GM19467 (cell line): ENCODE data around the gene KCNMB1.
"Not testable (repeated sequence)": the region's sequence is repeated elsewhere in the genome, so short reads cannot be mapped to it uniquely, and the experiment has no call there.

Source experiments
- ATAC-seq: cut with Tn5 transposase; IDR thresholded peaks from one replicate; pipeline ENCODE4 v1.9.1; 2021; ENCODE audit warnings: mild to moderate bottlenecking, moderate library complexity; ENCODE audit not compliant: unreplicated experiment

The KCNMB1 gene

DNA sequence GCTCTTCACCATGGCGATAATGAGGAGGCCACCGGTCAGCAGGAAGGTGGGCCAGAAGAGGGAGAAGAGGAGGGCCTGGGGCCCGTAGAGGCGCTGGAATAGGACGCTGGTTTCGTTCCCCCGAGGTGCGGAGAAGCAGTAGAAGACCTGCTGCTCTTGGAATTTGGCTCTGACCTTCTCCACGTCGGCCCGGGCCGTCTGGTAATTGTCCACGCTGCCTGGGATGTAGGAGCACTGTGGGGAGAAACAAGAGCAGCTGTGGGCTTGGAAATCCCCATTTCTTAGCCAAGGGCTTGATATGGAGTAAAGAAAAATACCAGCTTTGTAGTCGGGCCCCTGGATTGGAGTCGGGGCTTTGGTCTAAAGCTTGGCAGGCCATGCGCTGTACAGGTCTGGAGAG lies 10.4 kb downstream of the KCNMB1 start:
- no peak for ATAC-seq

DNA sequence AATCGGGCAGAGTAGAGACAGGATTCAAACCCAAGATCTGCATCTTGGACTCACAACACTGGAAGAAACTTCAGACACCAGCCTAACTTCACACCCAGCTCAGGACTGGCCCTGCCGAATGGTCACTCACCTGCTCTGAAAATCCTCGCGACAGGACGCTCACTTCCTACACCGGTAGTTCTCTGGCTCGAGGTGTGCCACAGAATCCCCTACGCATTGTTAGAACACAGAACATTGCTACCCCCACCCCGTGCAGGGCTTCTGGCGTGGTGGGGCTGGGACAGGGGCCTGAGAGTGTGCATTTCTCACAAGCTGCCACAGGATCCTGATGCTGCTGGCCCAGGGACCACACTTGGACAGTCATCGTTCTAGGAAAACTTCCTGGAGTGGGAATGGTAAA lies 12.1 kb downstream of the KCNMB1 start:
- ATAC-seq, result no peak

DNA sequence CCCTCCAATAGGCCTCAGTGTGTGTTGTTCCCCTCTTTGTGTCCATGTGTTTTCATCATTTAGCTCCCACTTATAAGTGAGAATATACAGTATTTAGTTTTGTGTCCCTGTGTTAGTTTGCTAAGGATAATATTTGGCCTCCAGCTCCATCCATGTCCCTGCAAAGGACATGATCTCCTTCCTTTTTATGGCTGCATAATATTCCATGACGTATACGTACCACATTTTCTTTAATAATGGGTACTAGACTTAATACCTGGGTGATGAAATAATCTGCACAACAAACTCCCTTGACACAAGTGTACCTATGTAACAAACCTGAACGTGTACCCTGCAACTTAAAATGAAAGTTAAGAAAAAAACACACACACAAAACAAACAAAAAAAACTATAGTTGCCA lies 12.6 kb downstream of the KCNMB1 start:
- not testable (repeated sequence) for ATAC-seq

DNA sequence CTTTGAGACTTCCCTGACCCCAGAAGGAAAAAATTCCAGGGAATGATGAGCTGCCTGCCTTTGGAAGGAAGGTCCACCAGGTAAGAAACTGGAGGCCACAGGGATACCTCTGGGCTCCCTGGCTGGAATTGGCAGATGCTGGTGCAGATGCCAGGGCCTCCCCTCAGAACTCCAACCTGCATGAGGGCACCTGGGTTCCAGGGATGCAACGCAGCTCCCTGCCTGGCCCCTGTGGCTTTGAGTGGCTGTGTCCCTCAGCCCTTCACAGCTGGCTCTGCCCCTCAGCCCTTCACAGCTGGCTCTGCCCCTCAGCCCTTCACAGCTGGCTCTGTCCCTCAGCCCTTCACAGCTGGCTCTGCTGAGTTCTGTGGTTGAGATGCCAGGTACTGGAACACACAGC lies 13.9 kb downstream of the KCNMB1 start:
- ATAC-seq, result no peak

DNA sequence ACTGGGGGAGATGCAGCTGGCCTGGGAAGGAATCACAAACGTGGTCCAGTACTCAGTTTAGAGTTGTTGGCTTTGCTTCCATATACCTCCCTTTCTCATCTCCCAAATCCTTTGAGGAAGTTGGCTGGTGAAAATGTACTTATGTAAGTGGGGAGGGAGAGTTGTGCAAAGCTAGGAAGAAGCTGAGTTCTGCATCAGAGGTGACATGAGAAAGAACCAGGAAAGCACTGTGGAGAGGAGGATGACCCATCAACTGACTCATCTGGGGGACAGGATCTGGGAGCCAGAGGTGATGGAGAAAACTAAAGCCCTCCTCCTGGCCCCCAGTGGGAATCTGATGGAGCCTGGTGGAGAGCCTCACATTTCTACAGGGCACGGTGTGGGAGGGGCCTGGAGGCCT lies 16.2 kb downstream of the KCNMB1 start:
- no peak for ATAC-seq

DNA sequence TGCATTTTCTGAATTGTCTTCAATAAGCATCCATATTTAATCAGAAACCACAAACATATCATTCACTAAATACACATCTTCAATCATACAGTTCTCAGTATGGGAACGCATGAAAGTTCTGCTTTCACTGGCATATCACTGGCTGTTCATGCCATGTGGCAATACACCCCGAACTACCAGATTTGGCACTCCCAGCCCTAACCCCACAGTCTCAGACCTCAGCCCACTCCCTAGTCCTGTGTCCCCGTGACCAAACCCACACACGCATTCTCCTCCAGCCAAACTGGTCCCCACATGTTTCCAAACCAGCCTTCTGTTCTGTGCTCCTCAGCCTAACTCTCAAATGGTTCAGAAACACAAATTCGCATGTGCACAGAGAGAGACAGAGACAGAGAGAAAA lies 20.6 kb downstream of the KCNMB1 start:
- no peak for ATAC-seq

DNA sequence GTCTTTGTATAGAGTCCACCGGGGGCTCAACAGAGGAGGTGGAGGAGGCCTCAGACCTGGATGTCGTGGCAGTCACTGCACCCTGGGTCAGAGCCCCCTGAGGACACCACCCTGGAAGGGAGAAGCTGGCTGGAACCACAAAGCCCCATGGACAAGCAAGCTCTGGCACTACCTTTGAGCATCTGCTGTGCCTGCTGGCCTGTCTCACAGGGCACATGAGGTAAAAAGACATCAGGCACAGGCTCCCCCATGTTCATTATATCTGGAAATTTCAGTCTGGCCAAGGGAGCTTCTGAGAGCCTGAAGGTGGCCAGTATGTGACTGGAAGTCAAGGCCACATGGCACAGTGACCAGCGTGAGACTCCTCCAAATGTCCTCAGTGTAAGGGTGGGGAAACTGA lies 22.9 kb downstream of the KCNMB1 start:
- no peak for ATAC-seq

DNA sequence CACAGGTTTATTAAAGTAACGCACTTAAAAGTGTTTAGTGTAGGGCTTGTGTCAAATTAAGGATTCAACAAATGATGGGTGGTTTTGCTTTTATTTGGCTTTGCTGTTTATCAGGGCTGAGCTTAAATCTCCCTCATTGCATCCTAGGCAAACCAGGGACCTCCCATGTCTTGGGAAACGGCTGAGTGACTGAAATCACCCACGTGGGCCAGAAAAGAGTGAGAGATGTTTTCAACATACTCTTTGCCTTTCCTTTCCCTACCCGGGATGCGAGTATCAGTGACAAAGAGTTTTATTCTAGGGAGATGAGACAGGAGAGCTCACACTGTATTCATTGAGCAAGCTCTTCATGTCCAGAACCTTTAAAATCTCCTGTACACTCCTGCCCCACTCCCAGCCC lies 23.3 kb downstream of the KCNMB1 start:
- no peak for ATAC-seq

DNA sequence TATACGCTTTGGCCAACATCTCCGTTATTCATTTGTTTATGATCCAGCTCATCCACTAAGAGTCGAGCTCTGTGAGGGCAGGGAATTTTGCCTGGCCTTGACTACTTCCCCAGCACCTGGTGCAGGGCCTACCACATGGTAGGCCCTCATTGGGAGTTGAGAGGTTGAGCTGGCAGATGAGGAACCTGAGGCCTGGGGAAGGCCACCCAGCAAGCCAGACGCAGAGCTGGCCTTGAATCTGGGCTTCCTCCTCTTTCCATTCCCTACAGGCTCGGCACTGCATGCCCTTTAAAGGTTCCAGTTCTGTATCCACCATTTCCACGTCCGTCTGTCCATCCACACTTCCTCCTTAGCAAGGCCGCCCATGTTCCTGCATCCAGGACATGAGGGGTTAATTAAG lies 24.2 kb downstream of the KCNMB1 start:
- no peak for ATAC-seq

DNA sequence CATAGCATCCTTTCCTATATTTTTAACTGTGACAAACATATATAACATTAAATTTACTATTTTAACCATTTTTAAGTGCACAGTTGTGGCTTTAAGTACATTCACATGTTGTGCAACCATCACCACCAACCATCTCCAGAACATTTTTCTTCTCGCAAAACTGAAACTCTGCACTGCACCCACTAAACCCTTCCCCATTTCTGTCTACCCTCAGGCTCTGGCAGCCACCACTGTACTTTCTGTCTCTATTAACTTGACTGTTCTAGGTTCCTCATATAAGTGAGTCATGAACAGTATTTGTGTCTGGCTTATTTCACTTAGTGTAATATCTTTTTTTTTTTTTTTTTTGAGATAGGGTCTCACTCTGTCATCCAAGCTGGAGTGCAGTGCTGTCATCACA lies 25.5 kb downstream of the KCNMB1 start:
- ATAC-seq, result no peak

DNA sequence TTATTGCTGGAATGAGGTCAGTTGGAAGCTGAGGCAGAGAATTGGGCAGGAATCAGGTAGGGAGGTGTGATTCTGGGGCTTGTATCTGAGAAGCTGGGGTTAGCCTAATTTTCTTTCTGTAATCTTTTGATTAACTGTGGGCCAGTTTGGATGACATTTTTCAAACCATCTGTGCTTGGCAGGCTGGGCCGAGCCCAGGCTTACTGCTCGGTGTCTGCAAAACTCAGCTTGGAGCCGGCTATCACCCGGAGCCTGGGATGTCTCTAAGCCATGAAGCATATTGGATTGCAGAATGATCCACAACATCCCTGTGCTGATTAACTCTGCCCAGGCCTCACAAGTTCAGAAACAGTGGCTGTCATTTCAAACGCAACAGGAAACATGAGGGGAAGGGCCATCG lies 26.5 kb downstream of the KCNMB1 start:
- no peak for ATAC-seq

DNA sequence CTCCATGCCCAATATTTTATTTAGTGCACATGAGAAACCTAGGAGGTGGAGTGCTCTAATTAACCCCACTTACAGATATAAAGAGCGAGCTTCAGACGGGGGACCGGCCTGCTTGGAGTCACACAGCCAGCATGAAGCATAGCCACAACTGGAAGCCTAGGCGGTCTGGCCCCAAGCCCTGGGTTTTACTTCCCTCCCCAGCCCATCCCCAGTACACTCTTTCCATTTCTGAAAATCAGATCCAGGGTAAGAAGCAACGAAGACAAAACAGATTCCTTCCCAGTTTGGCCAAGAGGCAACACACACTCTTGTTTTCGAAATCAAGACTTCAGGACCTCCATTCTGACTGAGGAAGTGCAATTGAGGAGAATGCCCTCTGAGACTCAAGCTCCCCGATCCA lies 27.1 kb downstream of the KCNMB1 start:
- no peak for ATAC-seq

DNA sequence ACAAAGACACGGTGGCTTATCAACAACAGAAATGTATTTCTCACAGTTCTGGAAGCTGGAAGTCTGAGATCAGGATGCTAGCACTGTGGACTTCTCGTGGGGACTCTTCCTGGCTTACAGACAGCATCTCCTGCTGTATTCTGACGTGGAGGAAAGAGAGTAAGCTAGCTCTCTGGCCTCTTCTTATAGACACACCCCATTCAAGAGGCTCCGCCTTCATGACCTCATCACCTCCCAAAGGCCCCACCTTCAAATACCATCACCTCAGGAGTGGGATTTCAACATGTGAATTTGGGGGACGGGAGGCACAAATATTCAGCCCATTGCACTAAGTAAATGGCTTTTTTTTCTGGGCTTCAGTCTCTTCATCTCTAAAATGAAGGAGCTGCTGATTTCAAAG lies 27.6 kb downstream of the KCNMB1 start:
- ATAC-seq, result no peak

DNA sequence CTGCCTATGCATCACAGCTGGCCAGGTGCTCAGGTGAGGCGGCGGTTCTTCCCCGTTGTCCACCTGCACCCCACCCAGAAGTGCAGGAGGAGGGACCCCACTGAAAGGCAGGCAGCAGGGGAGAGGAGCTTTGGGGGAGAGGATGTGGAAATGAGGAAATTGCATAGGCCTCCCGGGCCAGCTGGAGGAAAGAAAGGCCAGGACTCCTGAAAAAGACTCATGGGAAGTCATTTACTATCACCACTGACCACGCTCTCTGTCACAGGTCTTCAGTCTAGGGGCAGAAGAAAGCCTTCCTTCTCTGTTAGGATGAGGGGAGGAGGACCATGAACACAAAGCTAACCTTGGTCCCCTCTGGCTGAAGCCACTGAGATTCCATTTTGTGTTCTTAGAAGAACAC lies 28.1 kb downstream of the KCNMB1 start:
- no peak for ATAC-seq

DNA sequence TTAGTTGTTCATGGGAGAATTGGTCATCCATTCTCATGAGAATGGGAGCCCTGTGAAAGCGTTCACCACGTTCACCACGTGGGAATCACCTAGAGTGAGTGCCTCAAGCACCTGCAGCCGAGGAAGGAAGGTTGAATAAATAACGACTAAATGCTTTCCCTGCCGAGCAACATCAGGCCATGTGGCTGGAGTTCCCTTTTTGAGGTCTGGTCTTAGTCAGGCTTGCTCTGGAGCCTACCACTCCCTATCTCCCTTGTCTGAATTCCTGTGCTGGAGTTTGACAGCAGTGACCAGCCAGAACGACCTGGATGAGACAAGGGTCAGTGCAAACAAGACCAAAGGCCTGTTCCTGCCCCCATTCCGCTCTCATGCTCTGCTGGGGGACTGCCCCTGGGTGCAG lies 28.5 kb downstream of the KCNMB1 start:
- ATAC-seq, result no peak

DNA sequence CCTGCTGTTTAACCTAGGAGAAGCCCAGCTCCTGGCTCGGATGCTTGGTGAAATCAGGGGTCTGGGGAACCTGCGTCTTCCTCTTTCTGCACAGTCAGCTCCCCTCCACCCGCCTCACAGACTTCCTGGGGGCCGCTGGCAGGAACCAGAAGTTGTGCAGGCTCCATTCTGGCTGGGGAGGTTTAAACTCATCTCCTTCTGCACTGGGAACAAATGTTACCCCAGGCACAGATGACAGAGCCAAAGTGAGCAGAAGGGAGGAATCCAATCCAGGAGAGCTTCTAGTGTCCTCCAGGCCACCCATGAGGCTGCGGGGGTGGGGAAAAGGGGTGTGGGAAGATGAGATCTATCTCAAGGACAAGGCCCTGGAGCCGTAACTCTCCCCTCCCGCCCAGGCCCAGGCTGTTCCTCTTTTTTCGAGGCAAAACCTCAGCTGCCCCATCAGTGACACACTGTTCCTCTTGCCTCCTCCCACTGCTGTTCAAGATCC lies 31.2 kb downstream of the KCNMB1 start:
- ATAC-seq, result no peak

DNA sequence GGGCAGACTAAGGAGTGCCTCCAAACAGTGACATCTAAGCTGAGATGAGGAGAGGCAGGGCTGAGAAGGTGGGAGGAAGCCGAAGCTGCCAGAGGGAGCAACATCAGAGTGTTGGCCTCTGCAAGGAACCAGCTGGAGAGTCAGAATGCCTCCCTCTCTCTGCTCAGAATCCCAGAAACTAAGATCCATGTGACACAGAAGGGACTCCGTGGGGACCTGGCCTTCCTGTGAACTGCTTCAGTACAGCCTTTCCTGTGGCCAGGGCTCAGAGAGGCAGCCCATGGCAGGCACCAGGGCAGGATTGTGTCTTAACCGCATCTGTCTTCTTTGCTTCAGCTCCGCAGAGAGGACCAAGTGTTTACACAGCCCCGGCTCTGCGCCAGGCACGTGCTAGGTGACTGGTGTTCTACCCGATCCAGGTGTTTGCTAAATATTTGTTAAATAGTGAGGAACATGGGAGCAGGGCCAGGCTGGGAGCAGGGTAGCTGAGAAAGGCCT lies 33.5 kb downstream of the KCNMB1 start:
- ATAC-seq, result no peak

DNA sequence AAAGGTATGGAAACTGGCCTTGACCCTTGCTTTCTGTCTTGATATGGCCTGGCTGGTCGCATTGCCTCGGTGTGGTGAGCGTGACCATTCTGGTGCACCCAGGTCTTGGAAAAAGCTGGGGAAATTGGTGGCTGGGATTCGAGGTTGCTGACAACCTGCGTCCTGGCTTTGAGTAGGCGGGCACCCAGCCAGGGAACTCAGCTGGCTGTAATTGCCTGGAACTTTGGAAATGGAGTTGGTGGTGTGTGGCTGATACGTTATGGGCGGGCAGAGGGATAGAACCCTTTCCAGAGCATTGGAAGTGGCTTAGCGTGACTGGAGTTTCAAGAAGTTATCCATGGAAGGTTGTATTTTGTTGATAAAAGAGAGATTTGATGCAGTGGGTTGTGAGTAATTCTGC lies 35.2 kb downstream of the KCNMB1 start:
- no peak for ATAC-seq

DNA sequence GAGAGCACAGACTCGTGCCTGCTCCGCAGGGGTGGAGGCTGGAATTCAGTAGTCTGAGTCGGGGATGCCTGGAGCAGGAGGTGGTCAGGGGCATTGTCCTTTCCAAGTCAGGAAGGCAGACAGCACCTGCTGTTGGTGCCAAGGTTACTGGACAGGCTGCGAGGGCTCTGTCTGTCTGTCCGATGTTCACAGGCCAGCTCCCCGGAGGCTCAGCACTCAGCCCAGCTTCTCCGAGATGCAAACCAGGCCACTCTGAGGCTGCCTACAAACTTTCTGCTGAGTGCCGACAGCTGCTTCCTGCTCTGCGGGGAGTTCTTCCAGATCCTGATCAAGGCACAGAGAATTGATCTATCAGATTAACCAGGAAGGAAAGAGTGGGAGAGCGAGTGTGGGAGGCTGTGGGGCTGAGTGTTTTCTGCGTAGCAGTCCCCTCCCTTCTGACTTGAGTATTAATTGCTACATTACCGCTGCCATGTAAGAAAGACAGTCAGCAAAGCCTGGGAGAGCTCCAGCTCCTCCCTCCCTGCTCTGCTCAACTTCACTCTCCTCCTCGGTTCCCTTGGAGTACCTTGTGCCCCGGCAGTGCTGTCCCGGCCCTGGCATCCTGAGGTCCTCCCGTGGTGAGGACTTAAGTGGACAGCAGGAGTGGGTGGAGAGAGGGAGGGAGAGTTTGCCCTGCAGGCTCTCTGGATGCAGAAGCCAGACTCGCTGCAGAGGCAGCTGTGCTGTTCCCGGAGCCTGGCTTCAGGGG lies 36.0 kb downstream of the KCNMB1 start:
- ATAC-seq, result no peak

DNA sequence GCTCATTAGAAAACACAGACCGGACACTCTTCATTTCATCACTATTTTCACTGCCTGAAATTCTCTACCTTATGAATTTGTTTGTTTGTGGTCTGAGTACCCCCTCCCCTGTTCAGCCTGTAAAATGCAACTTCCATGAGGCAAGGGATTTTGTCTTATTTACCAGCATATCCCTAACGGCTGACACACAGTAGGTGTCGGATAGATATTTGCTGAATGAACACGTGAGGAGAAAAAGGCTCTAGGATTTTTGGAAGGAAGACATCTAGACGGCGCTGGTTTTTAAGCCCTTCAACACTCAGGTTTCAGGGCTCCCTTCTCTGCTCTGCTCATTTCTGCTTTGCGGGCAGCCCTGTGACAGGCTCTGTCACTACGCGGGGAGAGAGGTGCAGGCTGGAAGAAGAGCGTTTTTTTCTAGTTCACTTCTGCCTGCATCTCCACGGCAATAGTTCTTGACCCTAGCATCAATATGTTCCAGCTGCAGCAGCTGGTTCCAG lies 41.0 kb downstream of the KCNMB1 start:
- no peak for ATAC-seq

DNA sequence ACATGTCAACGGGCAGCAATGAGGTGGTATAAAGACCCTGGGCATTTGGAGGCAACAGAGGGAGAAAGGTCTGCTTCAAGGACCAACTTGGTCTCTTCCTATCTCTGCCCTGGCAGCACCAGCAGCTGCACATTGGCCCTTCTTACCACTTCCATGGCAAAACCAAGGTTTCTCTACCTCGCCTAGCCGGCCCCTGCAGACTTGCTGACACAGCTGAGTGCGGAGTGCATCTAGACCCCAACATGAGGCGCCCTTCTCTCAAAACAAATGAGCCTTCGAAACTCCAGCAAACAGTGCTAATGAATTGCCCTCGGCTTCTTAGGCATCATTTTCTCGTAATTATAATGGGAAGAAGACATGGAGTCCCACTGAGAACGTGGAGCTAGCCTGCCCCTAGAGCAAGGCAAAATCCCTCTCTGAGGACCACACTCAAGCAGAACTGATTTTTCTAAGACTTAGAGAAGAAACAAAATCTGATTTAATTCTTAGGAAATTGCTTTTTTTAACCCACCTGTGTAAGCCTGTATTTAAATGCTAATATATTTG lies 42.1 kb downstream of the KCNMB1 start:
- ATAC-seq, result no peak

DNA sequence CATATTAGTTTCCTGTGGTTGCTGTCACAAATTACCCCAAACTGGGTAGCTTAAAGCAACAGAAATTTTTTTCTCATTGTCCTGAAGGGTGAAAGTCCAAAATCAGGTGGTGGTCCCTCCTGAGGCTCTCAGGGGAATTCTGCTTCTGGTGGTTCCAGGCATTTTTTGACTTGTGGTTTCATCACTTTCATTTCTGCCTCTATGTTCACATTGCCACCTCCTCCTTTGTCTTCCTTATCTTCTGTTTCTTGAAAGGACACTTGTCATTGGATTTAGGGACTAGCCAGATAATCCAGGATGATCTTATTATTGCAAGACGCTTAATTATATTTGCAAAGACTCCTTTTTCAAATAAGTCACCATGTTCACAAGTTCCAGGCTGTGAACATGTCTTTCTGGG lies 43.2 kb downstream of the KCNMB1 start:
- ATAC-seq, result no peak

DNA sequence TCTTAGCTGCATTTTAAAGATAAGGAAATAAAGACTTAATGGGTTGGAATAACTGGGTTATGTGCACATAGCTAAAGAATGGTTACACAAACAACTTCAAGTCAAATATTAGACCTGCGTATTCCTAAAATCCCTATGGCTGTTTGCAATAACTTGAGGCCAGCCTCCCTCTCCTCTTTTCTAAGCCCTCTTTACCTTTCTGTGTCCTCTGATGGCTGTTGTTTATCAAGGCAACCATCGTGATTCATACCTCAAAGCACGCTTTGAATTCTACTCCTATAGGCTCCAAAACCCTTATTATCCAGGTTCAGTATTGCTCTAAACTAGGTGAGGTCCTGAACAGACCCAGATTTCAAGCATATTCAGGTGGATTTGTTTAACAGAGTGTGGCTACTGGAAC lies 46.0 kb downstream of the KCNMB1 start:
- no peak for ATAC-seq
